Measurements from ENCODE around the gene ARHGEF39. TPM values are rescaled to one million over a fixed set of nuclear protein-coding genes. Genes with fewer than 3 reads are reported as not detected.
"Not testable (repeated sequence)": the region's sequence is repeated elsewhere in the genome, so short reads cannot be mapped to it uniquely, and the experiment has no call there.

ARHGEF39 gene
- total RNA-seq, 1 donor from 2014 or later: 2.4 TPM

GRCh38 chr9:35618325-35618727 lies 46.7 kb downstream of the ARHGEF39 start, which contains the start of gene CD72:
Gene CD72, minus strand, starts transcription at chr9:35618413. Its CDS starts 110 bp downstream, at chr9:35618303.
- no peak for DNase-seq

DNA sequence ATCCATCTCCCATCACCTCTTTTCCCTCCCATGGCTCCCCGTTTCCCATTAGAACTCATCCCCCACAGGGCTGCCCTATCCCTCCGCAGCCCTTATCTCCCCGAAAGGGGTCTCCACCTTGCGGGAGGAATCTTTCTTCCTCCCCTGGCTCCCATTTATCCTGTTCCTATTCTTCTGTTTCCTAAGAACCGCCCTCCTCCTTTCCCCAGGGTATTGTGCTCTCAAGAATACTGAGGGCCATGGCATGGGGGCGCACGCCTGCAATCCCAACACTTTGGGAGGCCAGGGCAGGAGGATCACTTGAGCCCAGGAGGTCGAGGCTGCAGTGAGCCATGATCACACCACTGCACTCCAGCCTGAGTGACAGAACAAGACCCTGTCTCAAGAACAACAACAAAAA lies 47.4 kb downstream of the ARHGEF39 start:
- DNase-seq: no peak

- DNase-seq: no peak
Observed at GRCh38 chr9:35616681-35617459, 48.1 kb downstream of the ARHGEF39 start.

GRCh38 chr9:35615981-35616680 lies 48.9 kb downstream of the ARHGEF39 start:
- no peak for DNase-seq

GRCh38 chr9:35612843-35613242 lies 52.2 kb downstream of the ARHGEF39 start:
- DNase-seq: no peak

- not testable (repeated sequence) for DNase-seq
Observed at GRCh38 chr9:35612066-35612465, 52.9 kb downstream of the ARHGEF39 start.

- peak; percentile 8 for DNase-seq
Observed at GRCh38 chr9:35611230-35611797, 53.7 kb downstream of the ARHGEF39 start.

DNA sequence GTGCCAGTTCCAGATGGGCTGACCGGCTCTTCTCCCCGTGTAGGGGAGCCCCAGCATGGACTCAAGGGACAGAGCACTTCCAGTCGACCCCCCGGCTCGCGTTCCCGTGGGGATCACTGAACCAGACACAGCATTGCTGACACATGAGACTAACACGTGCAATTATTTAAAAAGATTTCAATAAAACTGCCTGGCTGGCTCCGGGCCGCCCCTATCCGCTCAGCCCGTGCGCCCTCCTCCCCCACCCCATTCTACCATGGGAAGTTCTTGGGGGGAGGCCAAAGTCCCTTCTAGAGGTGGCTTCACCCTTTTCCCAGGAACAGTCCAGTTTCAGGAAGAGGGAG lies 55.2 kb downstream of the ARHGEF39 start:
- no peak for DNase-seq

Small RNAs within 50 kb of the gene (small RNA-seq; reads per million reads assigned to genes)
- not detected for gene RMRP (ENCODE audit: low replicate concordance)
- not detected for gene RN7SL22P (ENCODE audit: low replicate concordance)

Other genes starting within 250 kb of the ARHGEF39 start
- 11.2 TPM for gene RUSC2, start 175.1 kb downstream of the ARHGEF39 start, total RNA-seq
- gene TESK1, start 59.9 kb downstream of the ARHGEF39 start, total RNA-seq: 10.5 TPM
- 1.6 TPM for gene CD72, start 46.8 kb downstream of the ARHGEF39 start, total RNA-seq
- gene SIT1, start 14.3 kb downstream of the ARHGEF39 start, total RNA-seq: 0.30 TPM
- gene RMRP, start 7.2 kb downstream of the ARHGEF39 start, total RNA-seq: 94,985 TPM
- 9.8 TPM for gene CCDC107, start 6.9 kb downstream of the ARHGEF39 start, total RNA-seq
- 2.2 TPM for gene CA9, start 8.7 kb upstream of the ARHGEF39 start, total RNA-seq
- gene TPM2, start 24.7 kb upstream of the ARHGEF39 start, total RNA-seq: 517 TPM
- 93.7 TPM for gene TLN1, start 67.0 kb upstream of the ARHGEF39 start, total RNA-seq
- 19.0 TPM for gene CREB3, start 67.5 kb upstream of the ARHGEF39 start, total RNA-seq
- 32.1 TPM for gene GBA2, start 84.0 kb upstream of the ARHGEF39 start, total RNA-seq
- gene RGP1, start 84.1 kb upstream of the ARHGEF39 start, total RNA-seq: 8.8 TPM
- gene MSMP, start 89.1 kb upstream of the ARHGEF39 start, total RNA-seq: not detected
- gene NPR2, start 126.4 kb upstream of the ARHGEF39 start, total RNA-seq: 31.5 TPM
- 1.2 TPM for gene SPAG8, start 147.1 kb upstream of the ARHGEF39 start, total RNA-seq
- gene HINT2, start 149.8 kb upstream of the ARHGEF39 start, total RNA-seq: 12.3 TPM
- gene FAM221B, start 163.5 kb upstream of the ARHGEF39 start, total RNA-seq: not detected
- gene TMEM8B, start 164.0 kb upstream of the ARHGEF39 start, total RNA-seq: 3.6 TPM
- not detected for gene OR13J1, start 205.2 kb upstream of the ARHGEF39 start, total RNA-seq
- not detected for gene HRCT1, start 241.0 kb upstream of the ARHGEF39 start, total RNA-seq
- 0.79 TPM for gene SPAAR, start 244.3 kb upstream of the ARHGEF39 start, total RNA-seq

All from skin of body (tissue), 3 donors.